H9 (cell line): Measurements from ENCODE around the gene PLXNA2. TPM values are rescaled to one million over a fixed set of nuclear protein-coding genes. Genes with fewer than 3 reads are reported as not detected.

ENCODE experiments used
- DNase-seq: peaks from one replicate; pipeline ENCODE4 v3.0.0-alpha.2; 2017
- H2AFZ ChIP-seq: one replicate; pipeline ENCODE4 v1.6.1; 2013; ENCODE audit warnings: mild to moderate bottlenecking, low read length, control low read depth, moderate library complexity
- H2AK5ac ChIP-seq: 2 replicates; pipeline ENCODE4 v1.6.1; 2013; ENCODE audit warnings: low read length, control low read depth, mixed read lengths; ENCODE audit not compliant: insufficient read length
- H2BK120ac ChIP-seq: one replicate; pipeline ENCODE4 v1.6.1; 2013; ENCODE audit warnings: low read depth, mild to moderate bottlenecking, low read length, control low read depth, inconsistent platforms; ENCODE audit not compliant: poor library complexity, severe bottlenecking
- H2BK12ac ChIP-seq: 2 replicates; pipeline ENCODE4 v1.6.1; 2013; ENCODE audit warnings: low read length, control low read depth, mixed read lengths, low read depth; ENCODE audit not compliant: insufficient read length
- H2BK15ac ChIP-seq: 2 replicates; pipeline ENCODE4 v1.6.1; 2013; ENCODE audit warnings: low read depth, low read length, control low read depth
- H2BK20ac ChIP-seq: one replicate; pipeline ENCODE4 v1.6.1; 2013; ENCODE audit warnings: low read depth, mild to moderate bottlenecking, low read length, control low read depth, inconsistent platforms; ENCODE audit not compliant: poor library complexity, severe bottlenecking
- H2BK5ac ChIP-seq: 2 replicates; pipeline ENCODE4 v1.6.1; 2013; ENCODE audit warnings: low read length, control low read depth, mixed read lengths; ENCODE audit not compliant: insufficient read length
- H3K14ac ChIP-seq: 2 replicates; pipeline ENCODE4 v1.6.1; 2013; ENCODE audit warnings: low read length, control low read depth; ENCODE audit not compliant: insufficient read depth
- H3K18ac ChIP-seq: 2 replicates; pipeline ENCODE4 v1.6.1; 2013; ENCODE audit warnings: low read depth, mild to moderate bottlenecking, mixed read lengths, low read length, control low read depth; ENCODE audit not compliant: insufficient read length
- H3K23ac ChIP-seq: 2 replicates; pipeline ENCODE4 v1.6.1; 2013; ENCODE audit warnings: low read length, control low read depth, mixed read lengths, low read depth; ENCODE audit not compliant: insufficient read length
- H3K23me2 ChIP-seq: 2 replicates; pipeline ENCODE4 v1.6.1; 2013; ENCODE audit warnings: low read depth, mild to moderate bottlenecking, mixed read lengths, low read length, control low read depth; ENCODE audit not compliant: insufficient read length, poor library complexity, severe bottlenecking
- H3K27ac ChIP-seq: 2 replicates; pipeline ENCODE4 v1.5.1; 2013; ENCODE audit warnings: low read length, control low read depth, mixed read lengths, low read depth; ENCODE audit not compliant: insufficient read length
- H3K27me3 ChIP-seq: 2 replicates; pipeline ENCODE4 v1.6.1; 2013; ENCODE audit warnings: low read length, control low read depth, inconsistent platforms; ENCODE audit not compliant: insufficient read depth
- H3K4ac ChIP-seq: 2 replicates; pipeline ENCODE4 v1.6.1; 2013; ENCODE audit warnings: low read depth, mild to moderate bottlenecking, control low read depth, inconsistent platforms, low read length, moderate library complexity
- H3K4me1 ChIP-seq: 2 replicates; pipeline ENCODE4 v1.6.1; 2013; ENCODE audit warnings: low read length, control low read depth, inconsistent platforms; ENCODE audit not compliant: insufficient read depth
- H3K4me2 ChIP-seq: 2 replicates; pipeline ENCODE4 v1.6.1; 2013; ENCODE audit warnings: low read length, control low read depth, mixed read lengths; ENCODE audit not compliant: insufficient read length, insufficient read depth
- H3K56ac ChIP-seq: 2 replicates; pipeline ENCODE4 v1.6.1; 2013; ENCODE audit warnings: low read depth, mild to moderate bottlenecking, mixed read lengths, low read length, control low read depth; ENCODE audit not compliant: insufficient read length
- H3K79me1 ChIP-seq: 2 replicates; pipeline ENCODE4 v1.6.1; 2013; ENCODE audit warnings: low read depth, mild to moderate bottlenecking, moderate library complexity, low read length, control low read depth, inconsistent platforms; ENCODE audit not compliant: insufficient read depth, poor library complexity, severe bottlenecking
- H3K79me2 ChIP-seq: 2 replicates; pipeline ENCODE4 v1.6.1; 2013; ENCODE audit warnings: low read length, control low read depth, inconsistent platforms; ENCODE audit not compliant: insufficient read depth
- H3K9ac ChIP-seq: 2 replicates; pipeline ENCODE4 v1.6.1; 2013; ENCODE audit warnings: low read length, control low read depth, mixed read lengths; ENCODE audit not compliant: insufficient read length; ENCODE audit errors: extremely low read depth
- H3K9me3 ChIP-seq: one replicate; pipeline ENCODE4 v1.6.1; 2013; ENCODE audit warnings: low read depth, low read length, inconsistent platforms; ENCODE audit not compliant: control insufficient read depth
- H3T11ph ChIP-seq: one replicate; pipeline ENCODE4 v1.6.1; 2013; ENCODE audit warnings: mild to moderate bottlenecking, low read length, control low read depth, inconsistent platforms
- H4K20me1 ChIP-seq: one replicate; pipeline ENCODE4 v1.6.1; 2013; ENCODE audit not compliant: control insufficient read depth, insufficient read length, insufficient read depth
- H4K5ac ChIP-seq: 2 replicates; pipeline ENCODE4 v1.6.1; 2013; ENCODE audit warnings: low read depth, mild to moderate bottlenecking, mixed read lengths, low read length, control low read depth; ENCODE audit not compliant: insufficient read length
- H4K8ac ChIP-seq: replicated peaks from 2 replicates; pipeline ENCODE4 v1.6.1; 2013; ENCODE audit warnings: low read length, control low read depth, mixed read lengths, low read depth; ENCODE audit not compliant: insufficient read length
- H4K91ac ChIP-seq: 2 replicates; pipeline ENCODE4 v1.6.1; 2013; ENCODE audit warnings: low read depth, mild to moderate bottlenecking, moderate library complexity, mixed read lengths, low read length, control low read depth; ENCODE audit not compliant: insufficient read length
- H3K27ac Mint-ChIP-seq, 3 experiments: 2 replicates in 2 of 3; 3 replicates in 1 of 3; pipeline ENCODE4 v1.8.0; 2020 to 2021; ENCODE audit warnings: mixed read lengths in 3 of 3, mild to moderate bottlenecking in 1 of 3, moderate library complexity in 1 of 3
- H3K27me3 Mint-ChIP-seq: 2 replicates; pipeline ENCODE4 v1.8.0; 2021; ENCODE audit warnings: low read depth, mild to moderate bottlenecking, moderate library complexity, mixed read lengths
- H3K36me3 Mint-ChIP-seq, 3 experiments: 2 replicates in 2 of 3; 3 replicates in 1 of 3; pipeline ENCODE4 v1.8.0; 2020 to 2021; ENCODE audit warnings: low read depth in 3 of 3, mixed read lengths in 3 of 3; ENCODE audit not compliant: insufficient read depth in 1 of 3
- H3K4me1 Mint-ChIP-seq, 2 experiments: 2 replicates each; pipeline ENCODE4 v1.8.0; 2020; ENCODE audit warnings: mixed read lengths in 2 of 2
- H3K4me3 Mint-ChIP-seq, 2 experiments: 2 replicates in 1 of 2; 3 replicates in 1 of 2; pipeline ENCODE4 v1.8.0; 2020 to 2021; ENCODE audit warnings: mild to moderate bottlenecking in 2 of 2, mixed read lengths in 2 of 2, moderate library complexity in 1 of 2
- H3K9me3 Mint-ChIP-seq, 2 experiments: 2 replicates in 1 of 2; 3 replicates in 1 of 2; pipeline ENCODE4 v1.8.0; 2020; ENCODE audit warnings: mild to moderate bottlenecking in 2 of 2, mixed read lengths in 2 of 2, moderate library complexity in 1 of 2
- CTCF ChIP-seq: fragments of 200-600 bp; sonication (generic); conservative IDR thresholded peaks from 3 replicates; pipeline ENCODE4 v1.8.0; 2021; ENCODE audit warnings: antibody characterized with exemption, mild to moderate bottlenecking
- WGBS: extraction: QIAGEN DNeasy Blood & Tissue Kit; methylation state at CpG from one replicate; pipeline ENCODE4 v1.1.7; 2013; ENCODE audit warnings: missing lambda C conversion rate, low lambda C conversion rate, mixed read lengths; ENCODE audit not compliant: insufficient read length; ENCODE audit errors: extremely low coverage; 5-methylcytosine and 5-hydroxymethylcytosine counted together
- total RNA-seq: library from RNA; stranded (reverse); gene quantifications from 2 replicates; pipeline ENCODE4 v1.2.1, GENCODE V29; 2021

PLXNA2 gene
- total RNA-seq, 1 experiment from 2014 or later, result 0.57 TPM

- H3K4me1 Mint-ChIP-seq, result peaks cover 21 to 34% of the 10 kb centered on the region in 2 experiments
- no peaks in the 10 kb centered on the region for H3K9me3 Mint-ChIP-seq
- H3K36me3 Mint-ChIP-seq, result no peaks in the 10 kb centered on the region
- no peak overlapping the region for H2BK20ac ChIP-seq
- H3K56ac ChIP-seq, result no peak overlapping the region
- no peak overlapping the region for H2BK12ac ChIP-seq
- H3K23me2 ChIP-seq, result no peaks in the 10 kb centered on the region
- H4K91ac ChIP-seq, result no peak overlapping the region
- no peaks in the 10 kb centered on the region for H3K9me3 ChIP-seq
- H2BK120ac ChIP-seq, result no peak overlapping the region
- no peak overlapping the region for H3T11ph ChIP-seq
- TF ChIP-seq CTCF, result no peak
- H3K4me2 ChIP-seq, result no peak overlapping the region
- H3K27ac ChIP-seq, result no peak overlapping the region
- H3K4me1 ChIP-seq, result 0 out of 2 replicates have a peak, but pooled peaks cover 4% of the 10 kb centered on the region
- no peak overlapping the region for H2BK5ac ChIP-seq
- no peaks in the 10 kb centered on the region for H3K27me3 ChIP-seq
- no peak overlapping the region for H4K5ac ChIP-seq
- H2BK15ac ChIP-seq, result no peak overlapping the region
- WGBS, result no CpG with 5 or more reads among the region's 9 CpGs
- no peak overlapping the region for H2AK5ac ChIP-seq
- H3K9ac ChIP-seq, result no peak overlapping the region
- no peak overlapping the region for H4K8ac ChIP-seq
- no peak overlapping the region for H3K18ac ChIP-seq
- no peak overlapping the region for H2AFZ ChIP-seq
- H3K4ac ChIP-seq, result no peak overlapping the region
- DNase-seq, result no peak
- peak overlapping the region in 1 of 3 experiments; percentile 40; a peak in 2 of 7 replicates for H3K27ac Mint-ChIP-seq
- no peak overlapping the region for H3K23ac ChIP-seq
- no peaks in the 10 kb centered on the region for H3K79me2 ChIP-seq
- no peak overlapping the region for H3K14ac ChIP-seq
- H4K20me1 ChIP-seq, result no peaks in the 10 kb centered on the region
- peaks cover 28% of the 10 kb centered on the region for H3K27me3 Mint-ChIP-seq
- H3K79me1 ChIP-seq, result no peaks in the 10 kb centered on the region
- H3K4me3 Mint-ChIP-seq, result no peak overlapping the region; a peak in 1 of 5 replicates
Measured at GRCh38 chr1:208268541-208269337, 24.6 kb upstream of the PLXNA2 start.
